Loucy (cell line): ENCODE measurements around the gene SH3RF3.

Experiments
- CTCF ChIP-seq: fragments of 200-600 bp; sonication (generic); conservative IDR thresholded peaks from 2 replicates; pipeline ENCODE4 v1.5.1; 2014; ENCODE audit warnings: mild to moderate bottlenecking, antibody characterized with exemption, low read length
- EZH2phosphoT487 ChIP-seq: fragments of 200-600 bp; IDR thresholded peaks from 2 replicates; pipeline ENCODE4 v1.6.1; 2018; ENCODE audit warnings: antibody characterized with exemption, mild to moderate bottlenecking, moderate library complexity, borderline replicate concordance

- TF ChIP-seq CTCF = no peak
- no peak for TF ChIP-seq EZH2phosphoT487
Observed at GRCh38 chr2:109209941-109210340, 80.9 kb downstream of the SH3RF3 start.
